Upper lobe of left lung (tissue), 4 donors: Measurements from ENCODE around the gene DIO3.

ENCODE experiments used
- CTCF ChIP-seq, 6 experiments: fragments of 450-650 bp in 4 of 6; fragments of 200-600 bp in 2 of 6; sonication (generic) in 2 of 6; IDR thresholded peaks; one replicate each; pipeline ENCODE4 v1.5.1; 2016 to 2019; ENCODE audit warnings: antibody characterized with exemption in 6 of 6
- POLR2A ChIP-seq, 4 donors: fragments of 450-650 bp; IDR thresholded peaks; one replicate each; pipeline ENCODE4 v1.5.1; 2016 to 2017; ENCODE audit warnings: antibody characterized with exemption in 4 of 4, mild to moderate bottlenecking in 2 of 4
- POLR2AphosphoS5 ChIP-seq, 2 donors: sonication (generic); formaldehyde crosslinking; IDR thresholded peaks; one replicate each; pipeline ENCODE4 v1.5.1; 2017; ENCODE audit warnings: antibody characterized with exemption in 2 of 2

GRCh38 chr14:101561897-101562490 is 699 bp downstream of the DIO3 start:
- no peak for TF ChIP-seq CTCF (IDR thresholded peaks at IDR 0.05)
- no peak for TF ChIP-seq POLR2A (IDR thresholded peaks at IDR 0.05)
- no peak for TF ChIP-seq POLR2AphosphoS5 (IDR thresholded peaks at IDR 0.05)
